ENCODE data around the gene SLC23A3.

- TF ChIP-seq CTCF (IDR thresholded peaks at IDR 0.05 in 2 of 3, conservative IDR thresholded peaks at IDR 0.05 in 1 of 3; ENCODE audit: control insufficient read depth in 2 of 3, extremely low read depth in 1 of 3, insufficient read depth in 1 of 3, low read depth in 3 of 3, low read length in 3 of 3) (no peak), POLR2AphosphoS5 (IDR thresholded peaks at IDR 0.05; ENCODE audit: low read length) (no peak), RCOR1 (conservative IDR thresholded peaks at IDR 0.05; ENCODE audit: low read depth, low read length) (no peak), SPI1 (IDR thresholded peaks at IDR 0.05; ENCODE audit: borderline replicate concordance, insufficient read depth, low read depth, low read length) (no peak), FOXK2 (IDR thresholded peaks at IDR 0.05) (no peak), USF2 (IDR thresholded peaks at IDR 0.05; ENCODE audit: borderline replicate concordance, low read depth, low read length) (no peak), EZH2 (IDR thresholded peaks at IDR 0.05; ENCODE audit: borderline replicate concordance, control insufficient read depth, low read depth, low read length) (no peak), RFX5 (IDR thresholded peaks at IDR 0.05; ENCODE audit: low read depth, low read length) (no peak), ETV6 (conservative IDR thresholded peaks at IDR 0.05 in 1 of 2, IDR thresholded peaks at IDR 0.05 in 1 of 2; ENCODE audit: borderline replicate concordance in 1 of 2, low read depth in 1 of 2) (no peak)
These were observed 46.7 kb upstream of the SLC23A3 start for GRCh38 chr2:219216535-219216915.
